IPS-20b (cell line): ENCODE data around the gene ZNF585A.
A peak's percentile ranks its signal among the peaks of the same experiment; 100 is the strongest.
"Not testable (repeated sequence)": the region's sequence is repeated elsewhere in the genome, so short reads cannot be mapped to it uniquely, and the experiment has no call there.

Experiments
- H3K27ac ChIP-seq: one replicate; pipeline ENCODE4 v1.5.1; 2013; ENCODE audit warnings: low read length
- H3K27me3 ChIP-seq: 2 replicates; pipeline ENCODE4 v1.6.1; 2013; ENCODE audit warnings: mild to moderate bottlenecking, low read length, inconsistent platforms; ENCODE audit not compliant: insufficient read depth
- H3K36me3 ChIP-seq: 2 replicates; pipeline ENCODE4 v1.6.1; 2013; ENCODE audit warnings: low read depth, mild to moderate bottlenecking, inconsistent platforms, low read length, moderate library complexity; ENCODE audit not compliant: insufficient read depth
- H3K4me1 ChIP-seq: 2 replicates; pipeline ENCODE4 v1.6.1; 2013; ENCODE audit warnings: mild to moderate bottlenecking, control low read depth, inconsistent platforms, low read length, moderate library complexity; ENCODE audit not compliant: insufficient read depth
- H3K4me3 ChIP-seq: 2 replicates; pipeline ENCODE4 v1.5.1; 2013; ENCODE audit warnings: mild to moderate bottlenecking, low read length, inconsistent platforms
- H3K9ac ChIP-seq: 2 replicates; pipeline ENCODE4 v1.6.1; 2013; ENCODE audit warnings: low read depth, mild to moderate bottlenecking, inconsistent platforms, low read length, moderate library complexity
- H3K9me3 ChIP-seq: 2 replicates; pipeline ENCODE4 v1.6.1; 2013; ENCODE audit warnings: mild to moderate bottlenecking, low read depth, low read length, inconsistent platforms; ENCODE audit not compliant: insufficient read depth

Gene ZNF585A

GRCh38 chr19:37160153-37160552 is 12.3 kb downstream of the ZNF585A start:
- no peaks in the 10 kb centered on the region for H3K27me3 ChIP-seq
- peaks cover 31% of the 10 kb centered on the region for H3K36me3 ChIP-seq
- no peaks in the 10 kb centered on the region for H3K4me1 ChIP-seq
- H3K4me3 ChIP-seq, result no peak overlapping the region
- H3K9ac ChIP-seq, result no peak overlapping the region
- H3K9me3 ChIP-seq, result peaks cover 79% of the 10 kb centered on the region
- H3K27ac ChIP-seq, result no peak overlapping the region

- H3K9ac ChIP-seq, result no peak overlapping the region
- no peak overlapping the region for H3K27ac ChIP-seq
- H3K4me3 ChIP-seq, result no peak overlapping the region
- no peaks in the 10 kb centered on the region for H3K4me1 ChIP-seq
- H3K27me3 ChIP-seq, result no peaks in the 10 kb centered on the region
- peaks cover 9% of the 10 kb centered on the region; the same call in 1 of the 2 replicates for H3K36me3 ChIP-seq
- H3K9me3 ChIP-seq, result peaks cover 79% of the 10 kb centered on the region
Observed at GRCh38 chr19:37148214-37148613, 24.3 kb downstream of the ZNF585A start.

DNA sequence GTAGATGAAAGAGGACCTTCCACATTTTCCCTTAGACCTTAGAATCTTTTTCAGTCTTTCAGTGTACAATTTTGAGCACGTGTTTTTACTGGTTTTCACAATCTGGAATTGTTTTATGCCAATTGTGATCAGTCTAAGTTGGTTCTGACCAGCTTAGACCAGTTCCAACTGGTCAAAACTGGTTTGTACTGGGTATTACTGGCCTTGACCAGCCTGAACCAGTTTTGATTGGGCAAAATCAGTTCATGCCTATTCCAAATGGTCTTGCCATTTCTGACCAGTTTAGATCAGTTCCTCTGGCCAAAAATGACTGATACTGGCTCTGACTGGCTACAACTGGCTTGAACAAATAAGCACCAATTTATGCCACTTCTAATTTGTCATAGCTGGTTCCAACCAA is 36.4 kb downstream of the ZNF585A start:
- no peak overlapping the region for H3K9ac ChIP-seq
- no peak overlapping the region for H3K27ac ChIP-seq
- no peaks in the 10 kb centered on the region for H3K4me1 ChIP-seq
- H3K27me3 ChIP-seq, result no peaks in the 10 kb centered on the region
- H3K4me3 ChIP-seq, result no peak overlapping the region
- no peaks in the 10 kb centered on the region for H3K36me3 ChIP-seq
- peaks cover 96% of the 10 kb centered on the region for H3K9me3 ChIP-seq

DNA sequence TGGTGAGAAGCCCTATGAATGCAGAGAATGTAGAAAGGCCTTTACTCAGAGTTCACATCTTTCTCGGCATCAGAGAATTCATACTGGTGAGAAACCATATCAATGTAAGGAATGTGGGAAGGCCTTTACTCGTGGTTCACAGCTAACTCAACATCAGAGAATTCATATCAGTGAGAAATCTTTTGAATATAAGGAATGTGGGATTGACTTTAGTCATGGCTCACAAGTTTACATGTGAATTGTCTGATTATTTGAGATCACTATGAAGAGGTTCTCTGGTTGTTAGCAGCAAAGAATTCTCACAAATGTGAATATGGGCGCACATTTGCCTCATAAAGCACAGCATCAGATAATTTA is 43.7 kb downstream of the ZNF585A start:
- Histone ChIP-seq H3K9ac (no peak overlapping the region), H3K27ac (no peak overlapping the region), H3K36me3 (peaks cover 20% of the 10 kb centered on the region), H3K4me3 (peak overlapping the region; percentile 36; the same call in 1 of the 2 replicates), H3K4me1 (no peaks in the 10 kb centered on the region), H3K27me3 (no peaks in the 10 kb centered on the region), H3K9me3 (peaks cover 97% of the 10 kb centered on the region)

GRCh38 chr19:37127999-37128820 is 44.3 kb downstream of the ZNF585A start:
- Histone ChIP-seq H3K9me3 (peaks cover 94% of the 10 kb centered on the region), H3K9ac (no peak overlapping the region), H3K27ac (no peak overlapping the region), H3K4me3 (peak overlapping the region; percentile 36), H3K4me1 (no peaks in the 10 kb centered on the region), H3K36me3 (peaks cover 20% of the 10 kb centered on the region), H3K27me3 (no peaks in the 10 kb centered on the region)

DNA sequence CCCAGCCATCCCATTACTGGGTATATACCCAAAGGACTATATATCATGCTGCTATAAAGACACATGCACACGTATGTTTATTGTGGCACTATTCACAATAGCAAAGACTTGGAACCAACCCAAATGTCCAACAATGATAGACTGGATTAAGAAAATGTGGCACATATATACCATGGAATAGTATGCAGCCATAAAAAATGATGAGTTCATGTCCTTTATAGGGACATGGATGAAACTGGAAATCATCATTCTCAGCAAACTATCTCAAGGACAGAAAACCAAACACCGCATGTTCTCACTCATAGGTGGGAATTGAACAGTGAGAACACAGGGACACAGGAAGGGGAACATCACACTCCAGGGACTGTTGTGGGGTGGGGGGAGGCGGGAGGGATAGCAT is 50.4 kb downstream of the ZNF585A start:
- peaks cover 43% of the 10 kb centered on the region for H3K9me3 ChIP-seq
- not testable (repeated sequence) for H3K4me1 ChIP-seq, H3K27me3 ChIP-seq, H3K4me3 ChIP-seq, H3K9ac ChIP-seq, H3K27ac ChIP-seq, H3K36me3 ChIP-seq

GRCh38 chr19:37114001-37114400 is 58.5 kb downstream of the ZNF585A start:
- Histone ChIP-seq H3K4me3 (no peak overlapping the region), H3K9ac (no peak overlapping the region), H3K9me3 (peaks cover 65% of the 10 kb centered on the region)

DNA sequence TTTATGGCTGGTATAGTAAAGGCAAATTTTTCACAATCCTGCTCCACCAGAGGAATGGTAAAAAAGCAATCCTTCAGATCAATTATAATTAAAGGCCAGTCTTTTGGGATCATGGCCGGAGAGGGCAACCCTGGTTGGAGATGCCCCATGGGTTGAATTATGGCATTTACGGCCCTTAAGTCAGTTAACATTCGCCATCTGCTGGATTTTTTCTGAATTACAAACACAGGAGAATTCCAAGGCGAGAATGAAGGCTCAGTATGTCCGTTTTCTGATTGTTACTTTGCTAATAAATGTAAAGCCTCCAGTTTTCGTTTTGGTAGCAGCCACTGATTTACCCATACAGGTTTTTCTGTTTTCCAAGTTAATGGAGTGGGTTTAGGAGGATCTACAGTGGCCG is 60.7 kb downstream of the ZNF585A start:
- not testable (repeated sequence) for H3K9ac ChIP-seq, H3K27ac ChIP-seq, H3K4me1 ChIP-seq, H3K27me3 ChIP-seq, H3K4me3 ChIP-seq
- peaks cover 88% of the 10 kb centered on the region for H3K9me3 ChIP-seq
- H3K36me3 ChIP-seq, result peaks cover 13% of the 10 kb centered on the region; the same call in 1 of the 2 replicates

More at GRCh38 chr19:37114001-37114400, 58.5 kb downstream of the ZNF585A start:
- Histone ChIP-seq H3K4me1 (no peaks in the 10 kb centered on the region), H3K36me3 (peaks cover 10% of the 10 kb centered on the region; the same call in 1 of the 2 replicates), H3K27ac (no peak overlapping the region), H3K27me3 (no peaks in the 10 kb centered on the region)

DNA sequence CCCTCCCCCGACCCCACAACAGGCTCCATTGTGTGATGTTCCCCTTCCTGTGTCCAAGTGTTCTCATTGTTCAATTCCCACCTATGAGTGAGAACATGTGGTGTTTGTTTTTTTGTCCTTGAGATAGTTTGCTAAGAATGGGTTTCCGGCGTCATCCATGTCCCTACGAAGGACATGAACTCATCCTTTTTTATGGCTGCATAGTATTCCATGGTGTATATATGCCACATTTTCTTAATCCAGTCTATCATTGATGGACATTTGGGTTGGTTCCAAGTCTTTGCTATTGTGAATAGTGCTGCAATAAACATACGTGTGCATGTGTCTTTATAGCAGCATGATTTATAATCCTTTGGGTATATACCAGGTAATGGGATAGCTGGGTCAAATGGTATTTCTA is 68.4 kb downstream of the ZNF585A start:
- H3K27ac ChIP-seq, H3K4me1 ChIP-seq, H3K36me3 ChIP-seq, H3K27me3 ChIP-seq, H3K9ac ChIP-seq, H3K4me3 ChIP-seq: not testable (repeated sequence)
- peaks cover 76% of the 10 kb centered on the region for H3K9me3 ChIP-seq

DNA sequence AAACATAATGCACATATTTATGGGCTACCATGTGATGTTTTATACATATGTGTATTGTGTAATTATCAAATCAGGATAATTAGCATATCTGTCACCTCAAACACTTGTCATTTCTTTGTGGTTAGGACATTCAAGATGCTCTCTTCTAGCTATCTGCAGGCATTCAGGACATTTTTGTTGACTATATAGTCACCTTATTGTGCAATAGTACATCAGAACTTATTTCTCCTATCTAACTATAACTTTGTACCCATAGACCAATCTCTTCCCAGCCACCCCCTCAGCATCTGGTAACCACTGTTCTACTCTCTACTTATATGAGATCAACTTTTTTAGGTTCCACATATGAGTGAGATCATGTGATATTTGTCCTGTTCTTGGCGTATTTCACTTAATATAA is 73.9 kb downstream of the ZNF585A start:
- Histone ChIP-seq H3K4me1 (no peaks in the 10 kb centered on the region), H3K27me3 (no peaks in the 10 kb centered on the region), H3K27ac (no peak overlapping the region), H3K9me3 (peaks cover 87% of the 10 kb centered on the region), H3K36me3 (peaks cover 34% of the 10 kb centered on the region), H3K4me3 (no peak overlapping the region), H3K9ac (no peak overlapping the region)

- no peaks in the 10 kb centered on the region for H3K4me1 ChIP-seq
- peaks cover 87% of the 10 kb centered on the region for H3K9me3 ChIP-seq
- H3K36me3 ChIP-seq, result peaks cover 52% of the 10 kb centered on the region
- no peaks in the 10 kb centered on the region for H3K27me3 ChIP-seq
- no peak overlapping the region for H3K4me3 ChIP-seq
- no peak overlapping the region for H3K27ac ChIP-seq
- H3K9ac ChIP-seq, result no peak overlapping the region
Observed at GRCh38 chr19:37095859-37096258, 76.6 kb downstream of the ZNF585A start.
